Activated CD4-positive, alpha-beta memory T cell treated with anti-CD3 and anti-CD28 coated beads, Interleukin-2, amount 10 ng/mL, durations not matched to agents 7 days and 5 days (primary cell): ENCODE data around the gene ACSL3. TPM values are rescaled to one million over a fixed set of nuclear protein-coding genes. Genes with fewer than 3 reads are reported as not detected.
"Not testable (repeated sequence)": the region's sequence is repeated elsewhere in the genome, so short reads cannot be mapped to it uniquely, and the experiment has no call there.

Experiments used
- CTCF ChIA-PET: fragments of 350-600 bp; sonication (Branson Sonifier 250); formaldehyde crosslinking; loops from one replicate; lab custom pipeline; 2021; ENCODE audit warnings: antibody characterized with exemption, inconsistent platforms; lab: Charles Lee
- POLR2A ChIA-PET: fragments of 350-600 bp; sonication (Branson Sonifier 250); formaldehyde crosslinking; loops from one replicate; lab custom pipeline; 2021; ENCODE audit warnings: antibody characterized with exemption; lab: Charles Lee
- DNase-seq: peaks from one replicate; pipeline ENCODE4 v3.0.0-alpha.2; 2020
- H3K27ac Mint-ChIP-seq: one replicate; pipeline ENCODE4 v1.8.0; 2021; ENCODE audit warnings: mild to moderate bottlenecking, mixed read lengths
- H3K27me3 Mint-ChIP-seq: one replicate; pipeline ENCODE4 v1.8.0; 2021; ENCODE audit warnings: mixed read lengths
- H3K36me3 Mint-ChIP-seq: one replicate; pipeline ENCODE4 v1.8.0; 2021; ENCODE audit warnings: low read depth, mixed read lengths
- H3K4me1 Mint-ChIP-seq: one replicate; pipeline ENCODE4 v1.8.0; 2021; ENCODE audit warnings: mixed read lengths
- H3K4me3 Mint-ChIP-seq: one replicate; pipeline ENCODE4 v1.8.0; 2021; ENCODE audit warnings: mild to moderate bottlenecking, mixed read lengths
- H3K9me3 Mint-ChIP-seq: one replicate; pipeline ENCODE4 v1.8.0; 2021; ENCODE audit warnings: mixed read lengths
- total RNA-seq, 2 experiments: library from RNA; stranded (reverse); gene quantifications; one replicate each; pipeline ENCODE4 v1.2.3, GENCODE V29; 2021

ACSL3 gene
- total RNA-seq, 2 experiments from 2014 or later, result 49.5 to 57.2 TPM

GRCh38 chr2:222837643-222838056, 23.2 kb upstream of the ACSL3 start:
- no peak for DNase-seq
- ChIA-PET CTCF (no interaction called here), POLR2A (no interaction called here)
- Mint-ChIP-seq H3K9me3 (no peaks in the 10 kb centered on the region), H3K4me1 (peaks cover 9% of the 10 kb centered on the region), H3K27ac (no peak overlapping the region), H3K4me3 (no peak overlapping the region), H3K36me3 (no peaks in the 10 kb centered on the region), H3K27me3 (peaks cover 29% of the 10 kb centered on the region)

GRCh38 chr2:222840060-222840802, 20.6 kb upstream of the ACSL3 start:
- CTCF ChIA-PET, result no interaction called here
- Mint-ChIP-seq H3K27ac (no peak overlapping the region), H3K9me3 (no peaks in the 10 kb centered on the region)

GRCh38 chr2:222842491-222843174, 18.2 kb upstream of the ACSL3 start:
- Mint-ChIP-seq H3K36me3 (no peaks in the 10 kb centered on the region), H3K9me3 (no peaks in the 10 kb centered on the region), H3K4me1 (peaks cover 16% of the 10 kb centered on the region), H3K27me3 (peaks cover 21% of the 10 kb centered on the region), H3K4me3 (no peak overlapping the region), H3K27ac (no peak overlapping the region)
- DNase-seq, result no peak
- CTCF ChIA-PET, result no interaction called here
- POLR2A ChIA-PET, result no interaction called here

More at GRCh38 chr2:222840060-222840802, 20.6 kb upstream of the ACSL3 start:
- Mint-ChIP-seq H3K4me1 (peaks cover 16% of the 10 kb centered on the region), H3K36me3 (no peaks in the 10 kb centered on the region), H3K27me3 (peaks cover 29% of the 10 kb centered on the region), H3K4me3 (no peak overlapping the region)
- POLR2A ChIA-PET, result no interaction called here
- no peak for DNase-seq

GRCh38 chr2:222844323-222844722, 16.5 kb upstream of the ACSL3 start:
- no peaks in the 10 kb centered on the region for H3K36me3 Mint-ChIP-seq
- DNase-seq, result no peak

GRCh38 chr2:222845314-222845713, 15.5 kb upstream of the ACSL3 start:
- POLR2A ChIA-PET, H3K27ac Mint-ChIP-seq: not testable (repeated sequence)
- H3K4me1 Mint-ChIP-seq, result peaks cover 16% of the 10 kb centered on the region

More at GRCh38 chr2:222844323-222844722, 16.5 kb upstream of the ACSL3 start:
- Mint-ChIP-seq H3K4me3 (no peak overlapping the region), H3K27me3 (peaks cover 21% of the 10 kb centered on the region), H3K4me1 (peaks cover 16% of the 10 kb centered on the region), H3K27ac (no peak overlapping the region), H3K9me3 (no peaks in the 10 kb centered on the region)
- CTCF ChIA-PET, result interaction anchor here (0.6 to 1.2 kb wide), 3 partner anchors 24 to 182 kb away, joined by 3 read pairs; no protein-coding TSS in a partner anchor
- POLR2A ChIA-PET, result no interaction called here

GRCh38 chr2:222846003-222846402, 14.8 kb upstream of the ACSL3 start:
- POLR2A ChIA-PET, result no interaction called here
- Mint-ChIP-seq H3K36me3 (no peaks in the 10 kb centered on the region), H3K27ac (no peak overlapping the region), H3K27me3 (peaks cover 15% of the 10 kb centered on the region), H3K4me1 (peaks cover 14% of the 10 kb centered on the region), H3K4me3 (no peak overlapping the region), H3K9me3 (no peaks in the 10 kb centered on the region)
- DNase-seq, result no peak
- CTCF ChIA-PET, result no interaction called here

More at GRCh38 chr2:222845314-222845713, 15.5 kb upstream of the ACSL3 start:
- H3K9me3 Mint-ChIP-seq, H3K36me3 Mint-ChIP-seq, H3K4me3 Mint-ChIP-seq, CTCF ChIA-PET, DNase-seq: not testable (repeated sequence)
- peaks cover 19% of the 10 kb centered on the region for H3K27me3 Mint-ChIP-seq

GRCh38 chr2:222848031-222848430, 12.8 kb upstream of the ACSL3 start:
- Mint-ChIP-seq H3K4me1 (peaks cover 11% of the 10 kb centered on the region), H3K27me3 (peaks cover 18% of the 10 kb centered on the region)
- H3K27ac Mint-ChIP-seq, H3K9me3 Mint-ChIP-seq, DNase-seq, H3K36me3 Mint-ChIP-seq, POLR2A ChIA-PET, H3K4me3 Mint-ChIP-seq: not testable (repeated sequence)
- CTCF ChIA-PET, result interaction anchor here (0.7 kb wide), 1 partner anchor 153 kb away, joined by 4 read pairs; no protein-coding TSS in a partner anchor

- Mint-ChIP-seq H3K4me1 (peaks cover 9% of the 10 kb centered on the region), H3K9me3 (no peaks in the 10 kb centered on the region), H3K36me3 (no peaks in the 10 kb centered on the region), H3K27ac (no peak overlapping the region), H3K4me3 (no peak overlapping the region), H3K27me3 (peaks cover 14% of the 10 kb centered on the region)
- ChIA-PET CTCF (no interaction called here), POLR2A (no interaction called here)
- DNase-seq, result no peak
Observed at GRCh38 chr2:222848862-222849261, 12.0 kb upstream of the ACSL3 start.

GRCh38 chr2:222851956-222852617, 8.7 kb upstream of the ACSL3 start:
- Mint-ChIP-seq H3K27me3 (peaks cover 12% of the 10 kb centered on the region), H3K36me3 (no peaks in the 10 kb centered on the region), H3K4me1 (peaks cover 4% of the 10 kb centered on the region), H3K27ac (no peak overlapping the region), H3K9me3 (no peaks in the 10 kb centered on the region), H3K4me3 (no peak overlapping the region)
- ChIA-PET CTCF (no interaction called here), POLR2A (no interaction called here)
- DNase-seq, result no peak

GRCh38 chr2:222854773-222855700, 5.8 kb upstream of the ACSL3 start:
- ChIA-PET CTCF (no interaction called here), POLR2A (interaction anchor here (0.5 kb wide), 1 partner anchor 152 kb away, joined by 4 read pairs; no protein-coding TSS in a partner anchor)
- H3K4me1 Mint-ChIP-seq, result peaks cover 8% of the 10 kb centered on the region
- no peak overlapping the region for H3K4me3 Mint-ChIP-seq
- H3K27me3 Mint-ChIP-seq, result peaks cover 19% of the 10 kb centered on the region
- H3K27ac Mint-ChIP-seq, result no peak overlapping the region
- H3K36me3 Mint-ChIP-seq, result no peaks in the 10 kb centered on the region
- no peak for DNase-seq
- no peaks in the 10 kb centered on the region for H3K9me3 Mint-ChIP-seq

GRCh38 chr2:222859786-222860612, 837 bp upstream of the ACSL3 start:
- ChIA-PET CTCF (no interaction called here), POLR2A (interaction anchor here (0.9 kb wide), 1 partner anchor 10 kb away, joined by 3 read pairs; no protein-coding TSS in a partner anchor)
- H3K4me1 Mint-ChIP-seq, result peaks cover 7% of the 10 kb centered on the region
- DNase-seq, result no peak
- no peaks in the 10 kb centered on the region for H3K9me3 Mint-ChIP-seq
- H3K36me3 Mint-ChIP-seq, result peaks cover 3% of the 10 kb centered on the region
- peak overlapping the region; percentile 70 for H3K4me3 Mint-ChIP-seq
- H3K27ac Mint-ChIP-seq, result peak overlapping the region; percentile 37
- H3K27me3 Mint-ChIP-seq, result peaks cover 11% of the 10 kb centered on the region
